Panc1 (cell line): ENCODE data around the gene NHLRC3. TPM values are rescaled to one million over a fixed set of nuclear protein-coding genes. Genes with fewer than 3 reads are reported as not detected.

ENCODE experiments used
- ATAC-seq: fragments of 200-7000 bp; cut with Tn5 transposase; 2 replicates; pipeline ENCODE4 v1.9.1; 2020; ENCODE audit warnings: mild to moderate bottlenecking, moderate library complexity
- BruUV-seq: library from RNA; stranded (reverse); fragments of 400-500 nt; replicated peaks from 2 replicates; lab custom pipeline; 2021; lab: Mats Ljungman, UMichigan
- CTCF ChIA-PET: fragments of 300-600 bp; sonication (Branson Sonifier 250); formaldehyde crosslinking; loops from one replicate; lab custom pipeline; 2022; ENCODE audit warnings: antibody characterized with exemption; lab: Charles Lee
- POLR2A ChIA-PET: fragments of 300-600 bp; sonication (Branson Sonifier 250); formaldehyde crosslinking; loops from one replicate; lab custom pipeline; 2022; ENCODE audit warnings: antibody characterized with exemption; lab: Charles Lee
- DNase-seq: peaks from one replicate; pipeline ENCODE4 v3.0.0-alpha.2; 2010; ENCODE audit warnings: low read depth, low spot score
- H3K27ac ChIP-seq: 2 replicates; pipeline ENCODE4 v1.5.1; 2011; ENCODE audit warnings: mild to moderate bottlenecking, low read length, inconsistent platforms
- H3K27me3 ChIP-seq: fragments of 200-500 bp; sonication (Bioruptor generic); 2 replicates; pipeline ENCODE4 v1.6.0; 2014; ENCODE audit warnings: low read length, inconsistent platforms; ENCODE audit not compliant: control insufficient read depth, insufficient read depth
- H3K36me3 ChIP-seq: fragments of 200-500 bp; sonication (Bioruptor generic); 2 replicates; pipeline ENCODE4 v1.5.1; 2014; ENCODE audit warnings: inconsistent platforms, mild to moderate bottlenecking, low read length, moderate library complexity; ENCODE audit not compliant: control insufficient read depth, insufficient read depth
- H3K4me1 ChIP-seq: 2 replicates; pipeline ENCODE4 v1.5.1; 2011; ENCODE audit warnings: inconsistent platforms, mild to moderate bottlenecking, low read length, moderate library complexity; ENCODE audit not compliant: control insufficient read depth, insufficient read depth
- H3K4me3 ChIP-seq, 2 experiments: 2 replicates each; pipeline ENCODE4 v1.5.1; 2011 to 2012; ENCODE audit warnings: low read depth in 2 of 2, low read length in 2 of 2, mild to moderate bottlenecking in 2 of 2, inconsistent platforms in 1 of 2, moderate library complexity in 1 of 2
- H3K9me3 ChIP-seq: fragments of 200-500 bp; sonication (Bioruptor generic); 2 replicates; pipeline ENCODE4 v1.5.1; 2014; ENCODE audit warnings: low read depth, mild to moderate bottlenecking, inconsistent platforms, low read length, moderate library complexity; ENCODE audit not compliant: control insufficient read depth, insufficient read depth
- POLR2AphosphoS5 ChIP-seq: IDR thresholded peaks from 2 replicates; pipeline ENCODE4 v1.6.1; 2012; ENCODE audit warnings: mild to moderate bottlenecking, low read depth, low read length, moderate library complexity
- REST ChIP-seq, 2 experiments: IDR thresholded peaks; 2 replicates each; pipeline ENCODE4 v1.6.1; 2011 to 2012; ENCODE audit warnings: low read depth in 2 of 2, control low read depth in 1 of 2, low read length in 1 of 2, mild to moderate bottlenecking in 1 of 2, moderate library complexity in 1 of 2; ENCODE audit not compliant: insufficient read depth in 1 of 2
- SIN3A ChIP-seq: IDR thresholded peaks from 2 replicates; pipeline ENCODE4 v1.6.1; 2012; ENCODE audit warnings: low read depth, mild to moderate bottlenecking, low read length, moderate library complexity, borderline replicate concordance; ENCODE audit not compliant: insufficient read depth
- TCF7L2 ChIP-seq: IDR thresholded peaks from 2 replicates; pipeline ENCODE4 v1.6.1; 2011; ENCODE audit warnings: mild to moderate bottlenecking, low read depth, low read length, inconsistent platforms
- in situ Hi-C: cut with HindIII; loops from 2 replicates; pipeline ENCODE4 v1.10.0; 2016; ENCODE audit warnings: low sequenced_read_pairs, low pct_unique_long_range_greater_than_20kb
- intact Hi-C: fragments of 100-400 bp; cut with micrococcal nuclease; formaldehyde crosslinking; loops from one replicate; pipeline ENCODE4 v1.10.0; 2022; ENCODE audit not compliant: unreplicated experiment
- total RNA-seq: library from RNA; stranded (reverse); gene quantifications from one replicate; pipeline ENCODE4 v1.2.1, GENCODE V29; 2021; ENCODE audit not compliant: unreplicated experiment
- TF ChIP-seq, protein P1 (sequence below): fragments of 450-650 bp; IDR thresholded peaks from 2 replicates; pipeline ENCODE4 v1.5.1; 2017; ENCODE audit warnings: mild to moderate bottlenecking

The NHLRC3 gene
- total RNA-seq, 1 experiment from 2014 or later: 16.1 TPM

DNA sequence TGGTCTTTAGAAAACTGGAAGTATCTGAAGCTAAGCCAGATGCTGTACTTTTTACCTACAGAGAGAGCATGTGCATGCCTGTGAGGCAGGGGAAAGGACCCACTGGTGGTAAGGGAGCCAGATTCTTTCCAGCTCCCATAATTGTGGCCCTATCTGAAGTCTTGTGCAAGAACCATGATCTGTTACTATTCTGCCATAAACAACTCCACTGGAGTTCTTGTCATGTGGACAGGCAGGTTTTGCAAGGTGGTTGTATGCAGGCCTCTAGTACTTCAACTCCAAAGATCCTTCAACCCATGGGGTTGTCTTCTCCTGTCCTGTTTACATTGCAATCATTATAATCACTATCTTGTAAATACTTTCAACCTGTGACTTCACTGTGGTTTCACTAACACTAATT lies 14.5 kb upstream of the NHLRC3 start:
- H3K27ac ChIP-seq: no peak overlapping the region
- no TSS peak for BruUV-seq
- in situ Hi-C loops: no loop called here
- intact Hi-C loops: no loop called here
- no peak overlapping the region for H3K4me3 ChIP-seq
- H3K4me1 ChIP-seq: no peaks in the 10 kb centered on the region
- H3K27me3 ChIP-seq: no peaks in the 10 kb centered on the region
- ATAC-seq (no peak), DNase-seq (no peak)
- H3K36me3 ChIP-seq: peaks cover 19% of the 10 kb centered on the region
- ChIA-PET CTCF (no interaction called here), POLR2A (interaction anchor here (0.6 kb wide), 1 partner anchor 10 kb away, joined by 4 read pairs; no protein-coding TSS in a partner anchor)
- TF ChIP-seq, protein P1, sequence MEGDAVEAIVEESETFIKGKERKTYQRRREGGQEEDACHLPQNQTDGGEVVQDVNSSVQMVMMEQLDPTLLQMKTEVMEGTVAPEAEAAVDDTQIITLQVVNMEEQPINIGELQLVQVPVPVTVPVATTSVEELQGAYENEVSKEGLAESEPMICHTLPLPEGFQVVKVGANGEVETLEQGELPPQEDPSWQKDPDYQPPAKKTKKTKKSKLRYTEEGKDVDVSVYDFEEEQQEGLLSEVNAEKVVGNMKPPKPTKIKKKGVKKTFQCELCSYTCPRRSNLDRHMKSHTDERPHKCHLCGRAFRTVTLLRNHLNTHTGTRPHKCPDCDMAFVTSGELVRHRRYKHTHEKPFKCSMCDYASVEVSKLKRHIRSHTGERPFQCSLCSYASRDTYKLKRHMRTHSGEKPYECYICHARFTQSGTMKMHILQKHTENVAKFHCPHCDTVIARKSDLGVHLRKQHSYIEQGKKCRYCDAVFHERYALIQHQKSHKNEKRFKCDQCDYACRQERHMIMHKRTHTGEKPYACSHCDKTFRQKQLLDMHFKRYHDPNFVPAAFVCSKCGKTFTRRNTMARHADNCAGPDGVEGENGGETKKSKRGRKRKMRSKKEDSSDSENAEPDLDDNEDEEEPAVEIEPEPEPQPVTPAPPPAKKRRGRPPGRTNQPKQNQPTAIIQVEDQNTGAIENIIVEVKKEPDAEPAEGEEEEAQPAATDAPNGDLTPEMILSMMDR: no peak
- TF ChIP-seq POLR2AphosphoS5: no peak
- no peak for TF ChIP-seq TCF7L2
- TF ChIP-seq REST (IDR thresholded peaks at IDR 0.05; ENCODE audit: insufficient read depth in 1 of 2, low read depth in 2 of 2, low read length in 1 of 2): no peak
- TF ChIP-seq SIN3A: no peak
- no peaks in the 10 kb centered on the region for H3K9me3 ChIP-seq

DNA sequence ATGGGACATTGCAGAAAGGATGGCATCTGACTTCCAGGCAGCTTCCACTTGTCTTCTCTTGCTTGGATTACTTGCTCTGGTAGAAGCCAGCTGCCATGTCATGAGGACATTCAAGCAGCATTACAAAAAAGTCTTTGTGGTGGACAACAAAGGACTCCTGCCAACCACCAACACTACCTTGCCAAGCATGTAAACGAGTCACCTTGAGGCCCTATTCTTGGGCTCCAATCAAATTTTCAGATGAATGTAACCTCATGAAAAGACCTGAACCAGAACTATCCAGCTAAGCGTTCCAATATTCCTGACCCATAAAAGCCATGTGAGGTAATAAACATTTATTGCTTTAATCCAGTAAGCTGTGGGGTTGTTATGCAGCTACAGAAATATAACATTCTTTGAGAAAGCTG lies 12.8 kb upstream of the NHLRC3 start:
- intact Hi-C loops: no loop called here
- ATAC-seq (no peak), DNase-seq (no peak)
- no TSS peak for BruUV-seq
- no peak for TF ChIP-seq POLR2AphosphoS5
- TF ChIP-seq TCF7L2: no peak
- TF ChIP-seq, protein P1: no peak
- TF ChIP-seq SIN3A: no peak
- no peak for TF ChIP-seq REST (IDR thresholded peaks at IDR 0.05; ENCODE audit: insufficient read depth in 1 of 2, low read depth in 2 of 2, low read length in 1 of 2)
- Histone ChIP-seq H3K27me3 (no peaks in the 10 kb centered on the region), H3K36me3 (peaks cover 19% of the 10 kb centered on the region), H3K4me1 (no peaks in the 10 kb centered on the region), H3K9me3 (no peaks in the 10 kb centered on the region), H3K4me3 (no peak overlapping the region), H3K27ac (no peak overlapping the region)
- ChIA-PET CTCF (no interaction called here), POLR2A (no interaction called here)
- in situ Hi-C loops: no loop called here
